ENCODE measurements around the gene GPR132. TPM values are rescaled to one million over a fixed set of nuclear protein-coding genes. Genes with fewer than 3 reads are reported as not detected.

GPR132 gene
- total RNA-seq, 1 donor from 2014 or later, result 0.57 TPM

DNA sequence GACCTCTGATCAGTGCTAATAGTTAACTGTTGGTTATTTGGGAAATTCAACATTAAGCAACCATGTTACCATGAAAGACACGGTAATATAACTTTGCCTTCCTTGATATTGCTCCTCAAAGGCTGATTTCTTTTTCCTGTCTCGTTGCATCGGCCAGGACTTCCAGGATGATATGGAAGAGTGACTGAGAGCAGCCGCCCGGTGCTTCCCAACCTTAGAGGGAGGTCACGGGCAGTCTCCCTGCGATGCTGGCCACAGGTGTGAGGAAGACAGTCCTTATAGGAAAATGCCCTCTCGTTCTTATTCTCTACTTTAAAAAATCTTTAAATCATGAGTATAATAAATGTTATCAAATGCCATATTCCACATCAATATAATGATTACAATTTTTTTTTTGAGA is 33.1 kb upstream of the GPR132 start:
- TF ChIP-seq, protein P1, sequence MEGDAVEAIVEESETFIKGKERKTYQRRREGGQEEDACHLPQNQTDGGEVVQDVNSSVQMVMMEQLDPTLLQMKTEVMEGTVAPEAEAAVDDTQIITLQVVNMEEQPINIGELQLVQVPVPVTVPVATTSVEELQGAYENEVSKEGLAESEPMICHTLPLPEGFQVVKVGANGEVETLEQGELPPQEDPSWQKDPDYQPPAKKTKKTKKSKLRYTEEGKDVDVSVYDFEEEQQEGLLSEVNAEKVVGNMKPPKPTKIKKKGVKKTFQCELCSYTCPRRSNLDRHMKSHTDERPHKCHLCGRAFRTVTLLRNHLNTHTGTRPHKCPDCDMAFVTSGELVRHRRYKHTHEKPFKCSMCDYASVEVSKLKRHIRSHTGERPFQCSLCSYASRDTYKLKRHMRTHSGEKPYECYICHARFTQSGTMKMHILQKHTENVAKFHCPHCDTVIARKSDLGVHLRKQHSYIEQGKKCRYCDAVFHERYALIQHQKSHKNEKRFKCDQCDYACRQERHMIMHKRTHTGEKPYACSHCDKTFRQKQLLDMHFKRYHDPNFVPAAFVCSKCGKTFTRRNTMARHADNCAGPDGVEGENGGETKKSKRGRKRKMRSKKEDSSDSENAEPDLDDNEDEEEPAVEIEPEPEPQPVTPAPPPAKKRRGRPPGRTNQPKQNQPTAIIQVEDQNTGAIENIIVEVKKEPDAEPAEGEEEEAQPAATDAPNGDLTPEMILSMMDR (IDR thresholded peaks at IDR 0.05; ENCODE audit: unreplicated experiment), result no peak
- no peak for DNase-seq (ENCODE audit: low spot score, unreplicated experiment)
- Mint-ChIP-seq H3K4me1 (ENCODE audit: low read depth) (no peaks in the 10 kb centered on the region), H3K4me3 (ENCODE audit: low read depth) (no peak overlapping the region), H3K9me3 (ENCODE audit: low read depth) (peaks cover 16% of the 10 kb centered on the region), H3K36me3 (ENCODE audit: insufficient read depth) (peaks cover 6% of the 10 kb centered on the region), H3K27ac (no peak overlapping the region), H3K27me3 (peaks cover 3% of the 10 kb centered on the region)

DNA sequence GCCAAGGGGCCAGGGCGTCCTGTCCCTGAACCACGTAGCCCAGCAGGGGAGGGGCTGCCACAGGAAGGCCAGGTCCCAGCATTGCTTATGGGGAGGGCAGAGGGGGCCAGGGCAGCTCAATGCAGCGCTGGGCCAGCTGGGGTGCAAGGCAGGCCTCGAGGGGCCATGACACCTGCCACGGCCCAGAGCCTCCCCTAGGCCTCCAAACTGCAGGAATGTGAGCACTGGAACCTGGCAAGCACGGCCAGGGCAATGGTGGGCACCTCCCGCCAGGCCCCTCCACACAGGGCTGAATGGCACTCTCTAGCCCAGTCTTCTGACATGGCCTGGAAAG is 32.5 kb upstream of the GPR132 start:
- H3K27me3 Mint-ChIP-seq, result peaks cover 3% of the 10 kb centered on the region
- no peak overlapping the region for H3K27ac Mint-ChIP-seq
- no peak for DNase-seq (ENCODE audit: low spot score, unreplicated experiment)
- H3K4me3 Mint-ChIP-seq (ENCODE audit: low read depth), result no peak overlapping the region
- H3K4me1 Mint-ChIP-seq (ENCODE audit: low read depth), result no peaks in the 10 kb centered on the region
- peaks cover 16% of the 10 kb centered on the region for H3K9me3 Mint-ChIP-seq (ENCODE audit: low read depth)
- H3K36me3 Mint-ChIP-seq (ENCODE audit: insufficient read depth), result peaks cover 6% of the 10 kb centered on the region
- TF ChIP-seq, protein P1 (IDR thresholded peaks at IDR 0.05; ENCODE audit: unreplicated experiment), result no peak

DNA sequence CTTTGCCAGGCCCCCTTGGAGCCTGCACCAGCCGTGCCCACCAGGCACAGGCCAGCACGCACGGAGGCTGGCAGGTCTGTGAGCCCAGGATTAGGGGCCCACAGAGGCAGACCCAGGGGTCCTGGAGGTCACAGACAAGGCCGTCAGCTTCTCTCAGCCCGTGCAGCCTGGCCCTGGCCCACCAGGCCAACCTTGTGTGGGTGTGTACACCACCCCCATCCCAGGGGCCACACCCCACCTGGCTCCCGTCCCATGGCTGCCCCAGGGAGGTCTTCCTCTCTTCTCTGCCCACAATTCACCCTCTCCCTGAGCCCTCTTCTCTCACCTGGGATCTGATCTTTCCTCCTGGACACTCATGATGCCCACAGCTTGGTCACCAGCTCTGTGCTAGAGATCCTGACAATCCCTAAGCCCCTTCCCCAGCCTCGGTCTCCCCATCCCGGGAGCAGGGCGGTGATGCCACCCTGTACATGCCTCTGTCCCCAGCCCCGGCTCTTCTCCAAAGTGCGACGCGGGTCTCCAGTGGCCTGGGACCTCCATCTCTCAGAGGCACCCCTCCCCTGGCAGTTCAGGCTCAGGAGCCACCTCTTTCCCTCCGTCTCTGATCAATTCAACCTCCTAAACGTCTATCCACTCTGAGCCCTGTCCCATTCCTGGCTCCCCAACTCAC is 31.1 kb upstream of the GPR132 start:
- H3K36me3 Mint-ChIP-seq (ENCODE audit: insufficient read depth), result peaks cover 6% of the 10 kb centered on the region
- H3K27me3 Mint-ChIP-seq, result peaks cover 3% of the 10 kb centered on the region
- TF ChIP-seq, protein P1 (IDR thresholded peaks at IDR 0.05; ENCODE audit: unreplicated experiment), result no peak

DNA sequence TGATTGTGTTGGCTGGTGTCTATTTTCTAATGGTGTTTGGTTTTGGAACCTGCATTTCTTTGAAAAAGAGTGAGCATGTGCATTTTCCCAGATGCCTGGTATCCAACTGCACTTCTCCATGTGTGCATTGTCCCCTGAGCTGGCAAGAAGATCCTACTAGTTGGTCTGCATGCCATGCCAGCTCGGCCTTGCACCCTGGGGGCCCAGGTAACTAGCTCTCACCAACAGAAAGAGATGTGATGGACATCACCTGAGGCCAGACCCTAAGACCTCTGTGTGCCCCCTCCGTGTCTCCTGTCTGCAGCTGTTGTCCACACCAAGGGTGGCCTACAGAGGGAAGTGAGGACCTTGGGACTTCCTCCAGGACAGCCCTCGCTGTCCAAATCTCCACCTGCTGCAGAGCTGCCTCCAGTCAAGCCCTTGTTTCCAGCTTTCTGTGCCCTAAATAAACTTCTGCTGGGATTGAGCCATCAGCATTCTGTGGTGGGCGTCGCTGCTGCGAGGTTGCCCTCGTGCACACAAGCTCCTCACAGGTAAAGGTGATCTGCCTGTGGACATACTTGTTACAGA is 30.1 kb upstream of the GPR132 start:
- H3K9me3 Mint-ChIP-seq (ENCODE audit: low read depth), result peaks cover 13% of the 10 kb centered on the region
- peaks cover 8% of the 10 kb centered on the region for H3K4me1 Mint-ChIP-seq (ENCODE audit: low read depth)
- DNase-seq (ENCODE audit: low spot score, unreplicated experiment), result no peak
- H3K4me3 Mint-ChIP-seq (ENCODE audit: low read depth), result no peak overlapping the region
- peaks cover 3% of the 10 kb centered on the region for H3K27me3 Mint-ChIP-seq
- H3K36me3 Mint-ChIP-seq (ENCODE audit: insufficient read depth), result peaks cover 6% of the 10 kb centered on the region
- no peak overlapping the region for H3K27ac Mint-ChIP-seq
- TF ChIP-seq, protein P1 (IDR thresholded peaks at IDR 0.05; ENCODE audit: unreplicated experiment), result no peak

More for the DNA sequence above, 31.1 kb upstream of the GPR132 start:
- Mint-ChIP-seq H3K4me1 (ENCODE audit: low read depth) (peaks cover 4% of the 10 kb centered on the region), H3K4me3 (ENCODE audit: low read depth) (peak overlapping the region; percentile 19), H3K27ac (no peak overlapping the region), H3K9me3 (ENCODE audit: low read depth) (peaks cover 16% of the 10 kb centered on the region)
- no peak for DNase-seq (ENCODE audit: low spot score, unreplicated experiment)

DNA sequence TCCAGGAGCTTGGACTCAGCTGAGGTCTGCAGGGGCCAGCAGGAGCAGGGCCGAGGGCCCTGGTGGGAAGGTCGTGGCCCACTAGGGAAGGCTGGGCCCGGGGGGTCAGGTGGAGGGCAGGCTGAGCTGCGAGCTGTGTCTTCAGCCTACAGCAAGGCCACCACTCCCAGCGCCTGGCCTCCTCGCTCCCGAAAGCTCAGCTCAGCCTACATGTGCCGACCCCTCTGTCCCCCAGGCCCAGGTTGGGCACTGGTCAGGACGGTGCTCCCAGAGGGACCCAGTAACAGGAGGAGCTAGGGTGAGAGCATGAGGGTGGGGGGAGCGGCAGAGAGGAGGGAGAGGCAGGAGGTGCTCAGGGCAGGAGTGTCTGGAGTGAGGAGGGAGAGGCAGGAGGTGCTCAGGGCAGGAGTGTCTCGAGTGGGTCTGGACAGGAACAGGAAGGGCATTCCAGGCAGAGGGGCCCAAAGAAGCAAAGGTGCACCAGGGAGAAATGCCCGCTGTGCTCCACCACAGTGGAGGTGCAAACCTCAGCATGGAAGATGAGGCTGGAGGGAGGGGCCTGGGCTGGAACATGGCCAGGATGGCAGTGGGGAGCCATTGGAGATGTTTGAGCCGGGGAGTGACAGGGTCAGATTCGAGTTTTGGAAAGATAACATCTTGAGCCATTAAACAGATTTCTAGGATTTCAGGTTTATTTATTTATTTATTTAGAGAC is 29.1 kb upstream of the GPR132 start:
- DNase-seq (ENCODE audit: low spot score, unreplicated experiment), result no peak
- H3K4me1 Mint-ChIP-seq (ENCODE audit: low read depth), result peaks cover 8% of the 10 kb centered on the region
- peaks cover 8% of the 10 kb centered on the region for H3K9me3 Mint-ChIP-seq (ENCODE audit: low read depth)
- TF ChIP-seq, protein P1 (IDR thresholded peaks at IDR 0.05; ENCODE audit: unreplicated experiment), result no peak
- H3K4me3 Mint-ChIP-seq (ENCODE audit: low read depth), result peak overlapping the region; percentile 64
- H3K27ac Mint-ChIP-seq, result no peak overlapping the region
- peaks cover 3% of the 10 kb centered on the region for H3K27me3 Mint-ChIP-seq
- peaks cover 6% of the 10 kb centered on the region for H3K36me3 Mint-ChIP-seq (ENCODE audit: insufficient read depth)
